ENCODE measurements around the gene CEP128.

Gene CEP128

GRCh38 chr14:80768646-80769045 lies 172.9 kb downstream of the CEP128 start:
- DNase-seq = no peak

GRCh38 chr14:80764921-80765507 lies 176.5 kb downstream of the CEP128 start:
- no peak for DNase-seq

GRCh38 chr14:80764496-80764895 lies 177.0 kb downstream of the CEP128 start:
- no peak for DNase-seq

- DNase-seq = no peak
Observed at GRCh38 chr14:80762641-80763228, 178.8 kb downstream of the CEP128 start.

GRCh38 chr14:80754696-80755095 lies 186.8 kb downstream of the CEP128 start:
- no peak for DNase-seq

GRCh38 chr14:80751285-80751684 lies 190.3 kb downstream of the CEP128 start:
- no peak for DNase-seq

- no peak for DNase-seq
Observed at GRCh38 chr14:80726211-80726610, 215.3 kb downstream of the CEP128 start.

GRCh38 chr14:80718940-80719339 lies 222.6 kb downstream of the CEP128 start:
- no peak for DNase-seq

- no peak for DNase-seq
Observed at GRCh38 chr14:80714474-80714873, 227.1 kb downstream of the CEP128 start.

GRCh38 chr14:80713076-80713850 lies 228.3 kb downstream of the CEP128 start:
- no peak for DNase-seq

GRCh38 chr14:80705241-80705980 lies 236.1 kb downstream of the CEP128 start:
- no peak for DNase-seq

- no peak for DNase-seq
Observed at GRCh38 chr14:80700601-80701000, 240.9 kb downstream of the CEP128 start.

- DNase-seq = no peak
Observed at GRCh38 chr14:80699861-80700260, 241.7 kb downstream of the CEP128 start.

- DNase-seq = no peak
Observed at GRCh38 chr14:80698974-80699373, 242.6 kb downstream of the CEP128 start.

- no peak for DNase-seq
Observed at GRCh38 chr14:80695869-80696268, 245.7 kb downstream of the CEP128 start.

- DNase-seq = no peak
Observed at GRCh38 chr14:80692903-80693302, 248.6 kb downstream of the CEP128 start.

- no peak for DNase-seq
Observed at GRCh38 chr14:80681651-80682050, 259.9 kb downstream of the CEP128 start.

GRCh38 chr14:80679273-80679672 lies 262.3 kb downstream of the CEP128 start:
- no peak for DNase-seq

GRCh38 chr14:80678436-80678835 lies 263.1 kb downstream of the CEP128 start:
- no peak for DNase-seq

- no peak for DNase-seq
Observed at GRCh38 chr14:80669426-80669825, 272.1 kb downstream of the CEP128 start.

GRCh38 chr14:80664576-80664975 lies 277.0 kb downstream of the CEP128 start:
- DNase-seq = no peak

GRCh38 chr14:80663541-80663940 lies 278.0 kb downstream of the CEP128 start:
- DNase-seq = no peak

- no peak for DNase-seq
Observed at GRCh38 chr14:80659783-80660182, 281.8 kb downstream of the CEP128 start.

- DNase-seq = no peak
Observed at GRCh38 chr14:80658733-80659132, 282.8 kb downstream of the CEP128 start.
